HG03354 (cell line): Measurements from ENCODE around the gene PARVB.
"Not testable (repeated sequence)": the region's sequence is repeated elsewhere in the genome, so short reads cannot be mapped to it uniquely, and the experiment has no call there.

ENCODE experiments used
- ATAC-seq: cut with Tn5 transposase; IDR thresholded peaks from one replicate; pipeline ENCODE4 v1.9.1; 2021; ENCODE audit warnings: mild to moderate bottlenecking; ENCODE audit not compliant: unreplicated experiment, poor library complexity, severe bottlenecking

The PARVB gene

GRCh38 chr22:44098021-44098739, 74.1 kb downstream of the PARVB start:
- no peak for ATAC-seq

GRCh38 chr22:44098966-44099530, 74.9 kb downstream of the PARVB start:
- no peak for ATAC-seq

- ATAC-seq: no peak
These were observed 75.6 kb downstream of the PARVB start for GRCh38 chr22:44099696-44100095.

- no peak for ATAC-seq
These were observed 76.3 kb downstream of the PARVB start for GRCh38 chr22:44100411-44100810.

GRCh38 chr22:44102121-44102520, 78.0 kb downstream of the PARVB start:
- ATAC-seq: no peak

- no peak for ATAC-seq
These were observed 78.8 kb downstream of the PARVB start for GRCh38 chr22:44102856-44103255.

- ATAC-seq: no peak
These were observed 79.8 kb downstream of the PARVB start for GRCh38 chr22:44103735-44104480.

- no peak for ATAC-seq
These were observed 83.2 kb downstream of the PARVB start for GRCh38 chr22:44107340-44107739.

GRCh38 chr22:44108076-44108475, 84.0 kb downstream of the PARVB start:
- no peak for ATAC-seq

GRCh38 chr22:44108806-44109385, 84.8 kb downstream of the PARVB start:
- ATAC-seq: no peak

GRCh38 chr22:44109416-44109815, 85.3 kb downstream of the PARVB start:
- ATAC-seq: no peak

GRCh38 chr22:44110656-44111055, 86.6 kb downstream of the PARVB start:
- not testable (repeated sequence) for ATAC-seq

GRCh38 chr22:44111562-44112155, 87.6 kb downstream of the PARVB start:
- no peak for ATAC-seq

- no peak for ATAC-seq
These were observed 88.1 kb downstream of the PARVB start for GRCh38 chr22:44112191-44112590.

- ATAC-seq: no peak
These were observed 92.2 kb downstream of the PARVB start for GRCh38 chr22:44116331-44116730.

GRCh38 chr22:44116755-44117684, 92.9 kb downstream of the PARVB start:
- no peak for ATAC-seq

GRCh38 chr22:44117746-44118145, 93.6 kb downstream of the PARVB start:
- ATAC-seq: no peak

GRCh38 chr22:44118645-44119315, 94.7 kb downstream of the PARVB start:
- ATAC-seq: no peak
